T-helper 1 cell (primary cell): ENCODE measurements around the gene HIBCH.
"Not testable (repeated sequence)": the region's sequence is repeated elsewhere in the genome, so short reads cannot be mapped to it uniquely, and the experiment has no call there.

Source experiments
- DNase-seq, 5 donors: peaks; one replicate each; pipeline ENCODE4 v3.0.0-alpha.2; 2012 to 2020

The HIBCH gene

DNA sequence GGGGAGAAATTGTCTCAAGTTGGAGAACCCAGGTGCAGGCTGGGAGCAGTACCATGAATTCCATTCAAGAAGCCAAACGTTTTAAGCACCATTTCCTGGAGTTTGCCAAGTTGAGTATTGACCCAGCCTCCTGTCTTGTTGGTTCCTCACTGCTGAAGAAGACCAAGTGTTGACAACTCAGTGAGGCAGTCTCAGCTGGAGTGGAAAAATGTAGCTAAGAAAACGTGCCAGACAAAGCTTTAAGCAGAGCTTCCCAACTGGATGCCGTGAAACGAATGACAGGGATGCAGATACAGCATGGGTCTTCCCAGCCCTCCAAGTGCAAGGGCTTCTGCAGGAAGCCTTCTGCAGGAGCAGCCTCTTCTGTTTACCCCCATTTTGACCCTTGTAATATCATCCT is 23.0 kb upstream of the HIBCH start:
- no peak for DNase-seq

DNA sequence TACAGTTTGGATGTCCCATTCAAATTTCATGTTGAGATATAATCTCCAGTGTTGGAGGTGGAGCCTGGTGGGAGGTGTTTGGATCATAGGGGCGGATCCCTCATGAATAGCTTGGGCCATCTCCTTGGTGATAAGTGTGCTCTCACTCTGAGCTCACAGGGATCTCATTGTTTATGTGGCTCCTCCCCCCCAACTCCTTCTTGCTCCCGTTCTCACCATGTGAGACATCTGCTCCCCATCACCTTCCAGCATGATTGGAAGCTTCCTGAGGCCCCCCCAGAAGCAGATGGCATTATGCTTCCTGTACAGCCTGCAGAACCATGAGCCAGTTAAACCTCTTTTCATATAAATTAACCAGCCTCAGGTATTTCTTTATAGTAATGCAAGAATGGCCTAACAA is 20.7 kb upstream of the HIBCH start:
- no peak for DNase-seq

DNA sequence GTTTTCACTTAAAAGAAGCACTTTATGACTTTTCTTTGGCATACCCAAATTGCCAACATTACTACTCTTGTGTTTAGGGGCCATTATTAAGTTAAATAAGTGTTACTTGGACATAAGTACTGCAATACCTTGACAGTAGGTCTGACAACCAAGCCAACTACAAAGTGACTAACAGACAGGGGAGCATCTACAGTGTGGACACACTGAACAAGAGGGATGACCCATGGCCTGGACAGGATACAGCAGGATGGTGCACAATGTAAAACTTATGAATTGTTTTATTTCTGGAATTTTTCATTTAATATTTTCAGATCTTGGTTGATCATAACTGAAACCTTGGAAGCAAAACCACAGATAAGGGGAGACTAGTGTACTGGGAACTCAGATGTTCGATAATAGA is 19.8 kb upstream of the HIBCH start:
- no peak for DNase-seq

DNA sequence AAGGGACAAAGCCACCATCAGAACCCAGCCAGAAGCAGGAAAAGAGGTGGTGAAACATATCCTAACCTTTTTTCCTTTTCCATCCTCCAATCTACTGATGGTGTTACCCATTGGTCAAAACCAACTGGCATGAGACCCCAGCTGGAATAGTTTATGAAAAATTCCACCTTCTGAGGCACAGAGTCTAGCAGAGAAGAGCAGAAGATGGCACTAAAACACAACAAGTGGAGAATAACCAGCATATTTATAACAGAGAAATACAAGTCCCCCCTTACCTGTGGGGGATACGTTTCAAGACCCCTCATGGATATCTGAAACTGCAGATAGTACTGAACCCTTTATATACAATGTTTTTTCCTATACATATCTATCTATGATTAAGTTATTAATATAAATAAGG is 18.8 kb upstream of the HIBCH start:
- DNase-seq: no peak

DNA sequence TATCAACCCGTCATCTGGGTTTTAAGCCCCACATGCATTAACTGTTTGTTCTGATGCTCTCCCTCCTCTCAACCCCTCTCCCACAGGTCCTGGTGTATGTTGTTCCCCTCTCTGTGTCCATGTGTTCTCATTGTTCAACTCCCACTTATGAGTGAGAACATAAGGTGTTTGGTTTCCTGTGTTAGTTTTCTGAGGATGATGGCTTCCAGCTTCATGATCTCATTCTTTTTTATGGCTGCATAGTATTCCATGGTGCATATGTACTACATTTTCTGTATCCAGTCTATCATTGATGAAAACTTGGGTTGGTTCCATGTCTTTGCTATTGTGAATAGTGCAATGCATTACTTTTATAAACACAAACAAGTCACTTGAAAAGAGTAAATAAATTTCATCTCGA is 16.8 kb upstream of the HIBCH start:
- no peak for DNase-seq

DNA sequence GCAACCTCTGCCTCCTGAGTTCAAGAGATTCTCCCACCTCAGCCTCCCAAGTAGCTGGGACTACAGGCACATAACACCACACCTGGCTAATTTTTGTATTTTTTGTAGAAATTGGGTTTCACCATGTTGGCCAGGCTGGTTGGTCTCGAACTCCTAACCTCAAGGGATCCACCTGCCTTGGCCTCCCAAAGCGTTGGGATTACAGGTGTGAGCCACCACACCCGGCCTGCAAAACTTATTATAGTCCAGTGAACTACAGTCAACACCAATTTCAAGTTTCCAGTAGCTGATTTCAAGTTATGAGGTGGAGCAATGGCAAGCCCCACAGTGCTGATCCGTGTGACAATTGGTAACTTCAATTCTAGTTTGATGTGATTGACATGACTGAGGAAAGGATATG is 16.0 kb upstream of the HIBCH start:
- not testable (repeated sequence) for DNase-seq

DNA sequence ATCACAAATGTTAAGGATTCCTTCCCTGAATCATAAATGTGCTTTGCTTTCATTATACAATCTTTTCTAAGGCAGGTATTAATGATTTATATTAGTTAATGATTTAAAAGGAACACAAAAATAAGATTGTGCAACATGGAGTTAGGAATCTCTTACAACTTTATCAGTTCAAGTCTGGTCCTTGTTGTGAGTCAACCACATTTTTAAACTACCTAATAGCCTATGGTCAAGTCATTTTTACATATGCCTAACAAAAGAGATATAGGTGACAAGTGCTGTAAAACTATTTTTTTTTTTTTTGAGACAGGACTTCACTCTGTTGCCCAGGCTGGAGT is 15.6 kb upstream of the HIBCH start:
- no peak for DNase-seq

DNA sequence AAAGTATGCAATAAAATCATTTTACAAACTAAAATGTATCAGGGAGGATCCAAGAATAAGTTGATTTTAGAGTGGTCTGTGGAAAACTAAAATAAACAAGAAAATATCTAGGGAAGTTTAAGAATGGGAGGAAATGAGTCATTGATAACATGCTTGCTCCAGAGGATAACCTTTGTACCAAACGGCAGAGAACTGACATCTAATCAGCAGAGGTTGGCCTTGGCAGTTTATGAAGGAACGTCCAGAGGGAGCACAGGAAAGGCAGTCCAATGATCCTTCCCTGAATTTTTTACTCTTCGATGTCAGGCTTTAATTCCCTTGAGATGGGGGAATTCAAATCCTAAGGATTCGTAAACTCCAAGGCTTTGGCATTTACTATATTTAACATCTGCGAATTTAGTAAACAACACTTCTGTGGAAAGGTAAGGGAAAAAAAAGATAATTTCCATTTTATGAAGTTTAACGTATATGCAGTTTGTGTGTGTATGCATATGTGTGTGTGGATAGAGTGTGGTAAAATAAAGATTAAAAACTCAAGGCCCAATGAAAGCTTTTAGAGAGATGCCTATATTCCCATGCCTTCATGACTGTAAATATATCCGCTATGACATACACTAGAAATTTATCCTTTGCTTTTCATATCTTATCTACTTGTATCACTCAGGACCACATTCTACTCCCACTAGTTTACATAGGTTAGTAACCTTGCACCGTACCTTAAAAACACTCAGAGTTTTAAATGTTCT is 15.0 kb upstream of the HIBCH start:
- DNase-seq: no peak

DNA sequence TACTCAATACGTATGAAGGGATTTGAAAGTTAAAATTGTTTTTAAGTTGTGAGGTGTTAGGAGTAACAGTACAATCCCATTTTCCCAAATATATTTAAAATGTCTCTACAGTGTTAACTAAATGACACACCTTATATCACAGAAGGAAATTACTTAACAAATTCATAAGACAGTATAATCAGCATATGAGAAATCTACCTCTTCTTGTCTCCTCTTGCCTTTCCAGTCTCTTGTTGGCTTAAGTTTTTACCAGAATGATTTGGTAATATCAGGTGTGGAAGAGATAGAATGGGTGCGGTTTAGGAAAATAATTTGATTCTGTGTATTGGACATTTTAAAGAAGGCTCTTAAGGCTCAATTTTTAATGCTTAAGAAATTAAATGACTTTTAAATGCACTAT is 14.3 kb upstream of the HIBCH start:
- DNase-seq: no peak

DNA sequence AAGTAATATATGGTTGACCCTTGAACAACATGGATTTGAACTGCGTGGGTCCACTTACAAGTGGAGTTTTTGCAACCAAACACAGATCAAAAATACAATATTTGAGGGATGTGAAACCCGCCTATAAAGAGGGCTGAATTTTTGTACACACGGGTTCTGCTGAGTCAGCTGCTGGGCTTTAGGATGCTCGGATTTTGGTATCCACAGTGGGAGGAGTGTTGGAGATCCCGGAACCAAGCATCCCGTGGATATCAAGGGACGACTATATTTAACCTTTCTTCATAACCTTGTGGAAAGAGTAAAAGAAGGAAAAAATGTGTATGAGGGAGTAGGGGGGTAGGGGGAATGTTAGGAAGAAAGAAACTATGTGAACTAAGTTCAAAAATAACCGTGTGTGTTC is 13.8 kb upstream of the HIBCH start:
- DNase-seq: no peak

DNA sequence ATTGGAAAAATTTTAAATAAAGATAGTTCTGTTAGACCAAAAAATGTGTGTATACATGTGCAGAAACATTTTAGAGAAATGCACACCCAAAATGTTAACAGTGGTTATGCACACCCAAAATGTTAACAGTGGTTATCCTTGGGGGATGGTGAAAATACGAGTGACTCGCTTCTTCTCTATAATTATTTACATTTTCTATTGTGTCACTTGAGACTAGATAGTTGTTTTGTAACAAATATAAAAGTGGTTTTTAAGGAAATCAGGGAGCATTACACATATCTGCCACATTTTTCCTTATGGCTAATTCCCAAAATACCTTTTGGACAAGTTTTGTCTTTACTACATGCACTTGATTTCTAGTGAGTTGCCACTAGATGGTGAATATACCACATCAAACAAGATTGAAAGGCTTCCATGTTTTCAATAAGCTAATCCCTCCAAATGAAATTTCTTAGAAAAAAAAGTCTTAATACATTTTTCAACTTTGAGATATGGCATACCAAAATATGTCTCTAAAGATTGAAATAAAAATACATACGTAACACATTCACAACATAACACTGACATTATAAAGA is 9.0 kb upstream of the HIBCH start:
- DNase-seq: no peak

DNA sequence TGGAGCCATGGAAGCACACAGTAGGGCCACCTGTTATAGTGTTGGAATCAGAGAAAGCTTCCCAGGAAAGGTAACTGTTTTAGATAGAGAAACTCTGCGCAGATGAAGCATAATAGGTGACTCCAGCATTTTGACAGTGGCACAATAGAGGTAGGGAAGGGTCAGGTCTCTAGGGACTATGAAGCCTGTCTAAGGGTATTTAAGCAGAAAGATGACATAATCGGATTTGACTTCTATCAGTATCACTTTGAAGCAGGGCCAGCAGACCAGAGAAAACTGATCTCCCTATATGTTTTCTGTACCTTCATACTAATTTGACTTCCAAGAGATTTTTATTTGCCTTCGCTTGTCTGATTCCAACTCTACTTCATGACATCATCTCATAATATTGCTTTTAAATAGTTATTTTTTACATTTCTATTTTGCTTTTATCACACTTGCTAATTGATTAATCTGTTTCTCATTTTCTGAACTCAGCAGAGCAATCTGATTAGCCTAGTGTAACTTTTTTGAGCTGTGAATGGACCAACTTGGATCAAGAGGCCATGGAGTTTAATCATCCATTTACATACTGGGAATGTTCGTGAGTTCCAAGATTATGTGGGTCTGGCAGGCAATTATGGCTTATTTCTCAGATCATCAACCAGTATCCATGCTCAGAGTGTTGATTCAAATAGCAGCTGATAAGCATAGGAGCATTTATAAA is 8.4 kb upstream of the HIBCH start:
- no peak for DNase-seq

DNA sequence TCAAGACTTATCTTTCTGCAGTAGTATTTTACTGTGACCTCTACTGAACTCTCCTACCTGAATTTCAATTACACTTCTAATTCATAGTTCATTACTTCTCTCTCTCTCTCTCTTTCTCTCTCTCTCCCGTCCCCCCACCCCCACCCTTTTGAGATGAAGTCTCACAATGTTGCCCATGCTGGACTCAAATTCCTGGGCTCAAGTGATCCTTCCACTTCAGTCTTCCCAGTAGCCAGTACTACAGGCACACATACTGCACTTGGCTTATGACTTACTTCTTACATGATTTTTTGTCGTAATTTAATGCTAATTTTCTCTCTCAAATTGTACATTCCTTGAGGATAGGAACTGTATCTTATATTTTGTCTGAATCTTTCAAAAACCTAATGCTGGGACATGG is 6.0 kb upstream of the HIBCH start:
- no peak for DNase-seq

DNA sequence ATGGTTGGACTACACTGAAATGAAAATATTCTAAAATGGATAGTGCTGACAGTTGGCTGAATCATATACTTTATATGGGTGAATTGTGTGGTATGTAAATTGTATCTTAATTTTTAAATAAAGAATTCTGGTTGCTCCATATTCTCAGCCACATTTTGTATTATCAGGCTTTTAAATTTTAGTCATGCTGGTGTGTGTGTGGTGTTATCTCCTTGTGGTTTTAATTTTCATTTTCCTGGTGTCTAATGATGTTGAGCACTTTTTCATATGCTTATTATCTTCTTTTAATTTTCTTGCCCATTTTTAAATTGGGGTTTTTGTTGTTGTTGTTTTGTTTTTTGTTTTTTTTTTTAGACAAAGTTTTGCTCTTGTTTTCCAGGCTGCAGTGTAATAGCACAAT is 3.8 kb upstream of the HIBCH start:
- no peak for DNase-seq

DNA sequence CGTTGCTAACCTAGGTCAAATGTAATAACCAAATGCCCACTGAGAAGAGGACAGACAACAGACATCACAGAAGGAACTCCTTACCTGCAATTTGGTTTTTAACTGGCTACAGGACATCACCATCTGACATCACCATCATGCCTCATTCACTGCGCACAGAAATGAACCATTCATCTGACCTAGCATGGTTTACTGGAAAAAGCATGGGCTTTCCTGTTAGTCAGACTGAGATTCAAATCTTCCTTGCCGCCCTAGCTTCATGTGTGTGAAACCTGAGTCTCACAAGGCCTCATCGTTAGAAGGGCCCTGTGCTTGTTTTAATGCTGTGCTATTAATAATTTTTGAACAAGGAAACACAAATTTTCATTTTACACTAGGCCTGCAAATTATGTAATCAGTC is 1.1 kb upstream of the HIBCH start:
- peak in 1 of 5 donors; percentile 81 for DNase-seq

DNA sequence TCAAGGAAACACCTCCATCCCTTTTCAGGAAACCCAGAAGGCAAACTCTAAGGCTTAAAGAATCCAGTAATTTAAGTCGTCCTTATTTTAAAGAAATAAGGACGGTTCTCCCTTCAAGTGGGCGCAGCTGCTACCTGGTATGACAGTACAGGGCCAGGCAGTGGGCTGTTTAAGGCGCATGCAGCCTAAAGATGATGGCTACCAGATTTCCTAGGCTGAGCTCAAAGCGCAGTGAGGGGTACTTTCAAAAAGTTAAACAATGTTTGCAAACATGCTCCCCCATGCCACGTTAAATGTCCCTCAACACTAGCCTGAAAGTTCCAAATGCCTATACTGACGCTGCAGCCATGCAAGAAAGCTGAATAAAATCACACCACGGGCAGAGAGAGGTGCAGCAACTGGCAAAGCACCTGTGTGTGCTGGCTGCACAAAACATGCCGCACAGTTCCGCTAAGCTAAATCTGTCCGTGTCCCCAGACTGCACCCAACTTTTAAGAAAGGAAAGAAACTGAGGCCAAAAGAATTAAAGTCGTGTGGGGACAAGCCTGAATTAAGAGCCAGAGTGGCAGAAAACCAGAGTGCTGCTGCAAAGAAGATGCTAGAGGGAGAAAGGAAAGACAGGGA is 583 bp downstream of the HIBCH start:
- peak in 1 of 5 donors; percentile 34 for DNase-seq

DNA sequence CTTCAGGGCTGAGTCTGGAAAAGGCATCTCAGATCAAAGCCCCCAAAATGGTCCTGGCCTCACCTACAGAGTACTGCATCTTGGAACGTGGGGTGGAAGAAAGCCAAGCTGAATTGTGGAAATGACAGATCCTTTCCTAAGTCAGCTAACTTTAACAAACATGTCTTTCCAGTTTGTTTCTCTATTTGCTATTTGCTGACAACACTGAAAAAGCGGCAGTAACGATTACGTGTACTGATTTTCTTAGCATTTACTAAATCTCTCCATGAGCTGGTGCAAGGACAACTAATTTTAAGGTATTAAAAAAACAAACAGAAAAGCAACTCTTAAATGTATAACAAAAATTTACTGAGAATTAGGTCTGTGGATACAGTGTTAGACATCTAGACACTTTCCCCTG is 1.1 kb downstream of the HIBCH start:
- no peak for DNase-seq

DNA sequence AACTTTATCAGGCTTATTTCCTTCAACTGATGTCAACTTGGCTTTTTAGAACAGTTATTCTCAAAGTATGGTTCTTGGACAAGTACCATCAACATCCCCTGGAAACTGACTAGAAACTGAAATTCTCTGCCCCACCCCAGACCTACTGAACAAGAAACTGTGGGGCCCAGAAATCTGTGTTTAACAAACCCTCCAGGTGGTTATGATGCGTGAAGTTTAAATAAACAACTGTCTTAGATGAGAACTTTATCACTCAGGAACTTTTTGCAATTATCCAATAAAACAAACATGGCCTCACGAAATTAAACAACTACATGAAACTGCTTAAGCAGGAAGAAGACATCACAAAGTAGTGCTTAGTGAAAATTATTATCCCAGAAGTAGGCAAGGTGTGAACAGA is 4.4 kb downstream of the HIBCH start:
- DNase-seq: no peak

DNA sequence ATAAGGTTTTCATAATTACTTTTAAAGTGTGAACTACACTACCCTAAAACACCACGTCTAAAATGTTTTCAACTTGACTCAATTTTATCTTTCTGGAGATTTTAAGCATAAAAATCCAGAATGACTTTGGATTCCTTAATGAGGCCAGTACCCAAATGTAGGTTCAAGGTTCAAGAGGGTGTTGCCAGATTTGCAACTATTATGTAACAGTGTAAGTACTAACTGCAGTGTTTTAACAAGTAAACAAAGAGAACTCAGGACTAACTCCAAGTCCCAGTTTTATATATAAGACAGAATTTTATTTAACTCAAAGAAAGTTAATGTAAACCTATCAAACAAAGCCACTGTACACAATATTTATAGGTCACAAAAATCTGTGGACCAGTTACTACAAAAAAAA is 5.7 kb downstream of the HIBCH start:
- no peak for DNase-seq

DNA sequence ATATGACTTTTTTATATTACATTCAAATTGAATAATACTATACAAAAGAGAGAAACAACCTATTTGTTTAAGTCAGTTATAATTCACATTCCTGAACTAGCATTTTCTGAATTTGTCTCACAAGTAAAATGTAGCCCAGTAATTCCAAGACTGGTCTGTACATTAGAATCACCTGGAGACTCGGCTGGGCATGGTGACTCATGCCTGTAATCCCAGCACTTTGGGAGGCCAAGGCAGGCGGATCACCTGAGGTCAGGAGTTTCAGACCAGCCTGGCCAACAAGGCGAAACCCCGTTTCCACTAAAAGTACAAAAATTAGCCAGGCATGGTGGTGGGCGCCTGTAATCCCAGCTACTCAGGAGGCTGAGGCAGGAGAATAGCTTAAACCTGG is 7.0 kb downstream of the HIBCH start:
- not testable (repeated sequence) for DNase-seq

DNA sequence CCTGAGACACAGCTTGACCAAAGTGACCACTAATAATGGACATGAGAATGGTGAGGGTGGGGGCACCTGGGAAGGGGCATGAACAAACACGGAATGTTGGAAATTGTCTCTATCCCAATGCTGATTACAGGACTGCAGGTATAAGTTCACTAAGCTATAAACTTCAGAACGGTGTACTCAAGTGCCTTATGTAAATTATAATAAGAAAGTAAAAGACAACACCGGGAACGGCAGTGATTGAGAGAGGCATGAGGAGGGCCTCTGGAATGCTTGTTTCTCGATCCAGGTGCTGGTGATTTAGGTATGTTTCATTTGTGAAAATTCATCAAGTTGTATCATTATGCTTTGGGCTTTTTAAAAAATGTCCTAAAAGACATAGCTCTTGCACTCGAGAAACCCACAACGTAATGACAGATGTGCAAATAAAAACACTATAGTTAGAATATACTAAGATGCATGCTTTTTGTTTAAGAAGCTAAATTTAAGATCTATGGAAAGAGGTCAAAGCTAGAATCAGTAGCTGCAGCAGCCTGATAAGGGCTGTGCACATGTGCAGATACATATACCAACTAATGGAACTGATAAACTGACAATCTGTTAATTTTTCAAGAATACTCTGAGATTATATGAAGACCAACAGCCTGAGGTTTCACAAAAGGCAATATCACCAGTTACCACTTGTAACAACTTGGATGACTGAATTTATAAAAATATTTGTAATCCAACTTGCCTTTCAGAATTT is 7.6 kb downstream of the HIBCH start:
- no peak for DNase-seq

DNA sequence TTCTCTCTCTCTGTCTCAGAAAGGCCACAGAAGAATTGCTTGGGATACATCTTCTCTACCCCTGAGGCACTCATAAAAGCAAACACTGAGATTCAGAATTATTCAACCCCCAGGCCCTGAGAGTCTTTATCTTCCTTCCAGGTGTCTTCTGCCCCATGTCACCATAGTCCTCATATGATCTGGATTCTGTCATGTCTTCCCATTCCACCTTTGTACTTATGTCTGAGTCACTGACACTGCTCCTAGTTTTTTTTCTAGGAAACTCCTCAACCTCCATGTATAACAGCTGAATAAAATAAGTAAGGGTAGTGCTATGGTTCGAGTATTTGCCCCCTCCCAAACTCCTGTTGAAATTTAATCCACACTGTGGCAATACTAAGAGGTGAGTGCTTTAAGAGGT is 11.6 kb downstream of the HIBCH start:
- no peak for DNase-seq

DNA sequence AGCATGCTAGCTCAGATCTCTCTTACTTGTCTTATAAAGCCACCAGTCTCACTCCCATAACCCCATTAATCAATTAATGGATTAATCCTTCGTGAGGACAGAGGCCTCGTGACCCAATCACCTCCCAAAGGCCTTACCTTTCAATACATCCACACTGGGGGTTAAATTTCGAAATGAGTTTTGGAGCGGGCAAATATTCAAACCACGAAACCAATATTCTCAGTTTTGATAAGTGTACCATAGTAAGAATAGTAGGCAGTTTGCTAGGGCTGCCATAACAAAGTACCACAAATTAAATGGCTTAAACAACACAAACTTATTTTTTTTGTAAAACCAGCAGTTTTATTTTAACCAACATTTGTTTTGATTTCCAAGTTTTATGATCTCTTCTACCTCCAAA is 15.2 kb downstream of the HIBCH start:
- peak in 1 of 5 donors; percentile 11 for DNase-seq
